HEK293 (cell line): ENCODE data around the gene DCLK1.

ENCODE experiments used
- CTCF ChIA-PET: fragments of 350-600 bp; formaldehyde crosslinking; extraction: SDS; loops from one replicate; lab custom pipeline; 2021; ENCODE audit warnings: antibody characterized with exemption; lab: Yijun Ruan, JAX
- POLR2A ChIA-PET: fragments of 300-600 bp; formaldehyde crosslinking; extraction: SDS; loops from one replicate; lab custom pipeline; 2020; ENCODE audit warnings: antibody characterized with exemption, inconsistent platforms; lab: Yijun Ruan, JAX
- H3K27ac ChIP-seq: fragments of 200-500 bp; sonication (Bioruptor generic); 2 replicates; pipeline ENCODE4 v1.5.1; 2014; ENCODE audit warnings: low read depth, low read length, control low read depth, inconsistent platforms; ENCODE audit errors: extremely low read depth
- H3K36me3 ChIP-seq, 2 experiments: fragments of 200-500 bp in 1 of 2; sonication (Bioruptor generic) in 1 of 2; 1 replicate in 1 of 2; 2 replicates in 1 of 2; pipeline ENCODE4 v1.5.1; 2014 to 2017; ENCODE audit warnings: inconsistent platforms in 2 of 2, low read length in 2 of 2; ENCODE audit not compliant: control insufficient read depth in 2 of 2, insufficient read depth in 1 of 2
- H3K4me1 ChIP-seq: fragments of 200-500 bp; sonication (Bioruptor generic); 2 replicates; pipeline ENCODE4 v1.5.1; 2014; ENCODE audit warnings: mild to moderate bottlenecking, low read length, inconsistent platforms; ENCODE audit not compliant: control insufficient read depth, insufficient read depth
- H3K4me3 ChIP-seq: 2 replicates; pipeline ENCODE4 v1.5.1; 2011; ENCODE audit warnings: low read depth, mild to moderate bottlenecking, control low read depth, low read length, moderate library complexity
- H3K9me3 ChIP-seq: fragments of 200-500 bp; sonication (Bioruptor generic); 2 replicates; pipeline ENCODE4 v1.5.1; 2014; ENCODE audit warnings: low read depth, low read length, inconsistent platforms; ENCODE audit not compliant: control insufficient read depth, insufficient read depth
- OSR2 ChIP-seq: fragments of 450-650 bp; formaldehyde crosslinking; IDR thresholded peaks from 2 replicates; pipeline ENCODE4 v1.5.1; 2016; ENCODE audit warnings: missing biosample characterization, missing genetic modification characterization
- PRDM1 ChIP-seq: fragments of 450-650 bp; formaldehyde crosslinking; IDR thresholded peaks from 2 replicates; pipeline ENCODE4; 2016; ENCODE audit warnings: missing biosample characterization, missing genetic modification characterization
- RBAK ChIP-seq: fragments of 450-650 bp; formaldehyde crosslinking; IDR thresholded peaks from 2 replicates; pipeline ENCODE4 v1.5.1; 2016; ENCODE audit warnings: missing biosample characterization, missing genetic modification characterization
- SP7 ChIP-seq: fragments of 450-650 bp; formaldehyde crosslinking; IDR thresholded peaks from 2 replicates; pipeline ENCODE4 v1.5.1; 2016; ENCODE audit warnings: missing biosample characterization, missing genetic modification characterization
- ZNF157 ChIP-seq: fragments of 450-650 bp; formaldehyde crosslinking; IDR thresholded peaks from 2 replicates; pipeline ENCODE4 v1.5.1; 2016; ENCODE audit warnings: missing biosample characterization, missing genetic modification characterization
- ZNF202 ChIP-seq: fragments of 450-650 bp; formaldehyde crosslinking; IDR thresholded peaks from 2 replicates; pipeline ENCODE4 v1.5.1; 2016; ENCODE audit warnings: missing biosample characterization, missing genetic modification characterization, borderline replicate concordance
- ZNF433 ChIP-seq: fragments of 450-650 bp; formaldehyde crosslinking; IDR thresholded peaks from 2 replicates; pipeline ENCODE4 v1.5.1; 2016; ENCODE audit warnings: missing biosample characterization, missing genetic modification characterization, low read depth
- ZNF501 ChIP-seq: fragments of 450-650 bp; formaldehyde crosslinking; IDR thresholded peaks from 2 replicates; pipeline ENCODE4 v1.5.1; 2016; ENCODE audit warnings: missing biosample characterization, missing genetic modification characterization
- ZNF510 ChIP-seq: fragments of 450-650 bp; formaldehyde crosslinking; IDR thresholded peaks from 2 replicates; pipeline ENCODE4 v1.5.1; 2018; ENCODE audit warnings: mild to moderate bottlenecking, missing genetic modification characterization, missing biosample characterization; ENCODE audit not compliant: insufficient replicate concordance
- ZNF529 ChIP-seq: fragments of 450-650 bp; formaldehyde crosslinking; IDR thresholded peaks from 2 replicates; pipeline ENCODE4 v1.5.1; 2017; ENCODE audit warnings: missing genetic modification characterization, missing biosample characterization; ENCODE audit not compliant: insufficient replicate concordance
- ZNF544 ChIP-seq: fragments of 450-650 bp; formaldehyde crosslinking; IDR thresholded peaks from 2 replicates; pipeline ENCODE4 v1.5.0; 2017; ENCODE audit warnings: missing biosample characterization, missing genetic modification characterization
- ZNF560 ChIP-seq: fragments of 450-650 bp; formaldehyde crosslinking; IDR thresholded peaks from 2 replicates; pipeline ENCODE4 v1.5.1; 2017; ENCODE audit warnings: missing biosample characterization, missing genetic modification characterization, borderline replicate concordance
- ZNF654 ChIP-seq: fragments of 450-650 bp; formaldehyde crosslinking; IDR thresholded peaks from 2 replicates; pipeline ENCODE4 v1.5.1; 2016; ENCODE audit warnings: low read depth, missing biosample characterization, missing genetic modification characterization
- ZNF677 ChIP-seq: fragments of 450-650 bp; IDR thresholded peaks from 2 replicates; pipeline ENCODE4 v1.5.0; 2018; ENCODE audit warnings: missing biosample characterization, mild to moderate bottlenecking, missing genetic modification characterization, moderate library complexity
- TF ChIP-seq, protein P1 (sequence below): fragments of 450-650 bp; formaldehyde crosslinking; IDR thresholded peaks from 2 replicates; pipeline ENCODE4 v1.5.1; 2016; ENCODE audit warnings: missing biosample characterization, missing genetic modification characterization, borderline replicate concordance
- TF ChIP-seq, protein P2 (sequence below): fragments of 450-650 bp; formaldehyde crosslinking; IDR thresholded peaks from 2 replicates; pipeline ENCODE4 v1.5.1; 2016; ENCODE audit warnings: missing biosample characterization, missing genetic modification characterization
- TF ChIP-seq, protein P3 (sequence below): fragments of 450-650 bp; formaldehyde crosslinking; IDR thresholded peaks from 2 replicates; pipeline ENCODE4 v1.5.1; 2016; ENCODE audit warnings: missing biosample characterization, missing genetic modification characterization
- TF ChIP-seq, protein P4 (sequence below): fragments of 450-650 bp; formaldehyde crosslinking; IDR thresholded peaks from 2 replicates; pipeline ENCODE4 v1.5.1; 2017; ENCODE audit warnings: missing biosample characterization, missing genetic modification characterization
- TF ChIP-seq, protein P5 (sequence below): fragments of 450-650 bp; formaldehyde crosslinking; IDR thresholded peaks from 2 replicates; pipeline ENCODE4 v1.5.1; 2016; ENCODE audit warnings: missing biosample characterization, missing genetic modification characterization

The DCLK1 gene

DNA sequence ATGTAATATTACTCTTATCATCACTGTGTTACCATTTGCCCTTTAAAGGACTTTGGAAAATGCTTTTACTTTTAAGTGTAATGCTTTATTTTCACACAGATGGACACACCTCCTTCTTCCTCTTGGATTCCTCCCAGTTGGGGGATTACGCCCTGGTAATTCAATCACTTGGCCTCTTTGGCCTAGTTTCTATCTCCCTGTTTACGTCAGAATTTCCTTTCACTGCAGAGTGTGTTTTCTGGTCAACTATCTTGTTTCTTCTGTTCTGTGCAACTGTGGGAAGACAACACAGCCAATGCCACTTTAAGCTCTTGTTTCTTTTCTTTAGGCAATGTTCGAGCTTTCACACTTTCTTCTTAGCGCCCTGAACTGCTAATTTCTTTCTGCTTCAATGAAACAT is 397.4 kb downstream of the DCLK1 start (continued):
- TF ChIP-seq, protein P1, sequence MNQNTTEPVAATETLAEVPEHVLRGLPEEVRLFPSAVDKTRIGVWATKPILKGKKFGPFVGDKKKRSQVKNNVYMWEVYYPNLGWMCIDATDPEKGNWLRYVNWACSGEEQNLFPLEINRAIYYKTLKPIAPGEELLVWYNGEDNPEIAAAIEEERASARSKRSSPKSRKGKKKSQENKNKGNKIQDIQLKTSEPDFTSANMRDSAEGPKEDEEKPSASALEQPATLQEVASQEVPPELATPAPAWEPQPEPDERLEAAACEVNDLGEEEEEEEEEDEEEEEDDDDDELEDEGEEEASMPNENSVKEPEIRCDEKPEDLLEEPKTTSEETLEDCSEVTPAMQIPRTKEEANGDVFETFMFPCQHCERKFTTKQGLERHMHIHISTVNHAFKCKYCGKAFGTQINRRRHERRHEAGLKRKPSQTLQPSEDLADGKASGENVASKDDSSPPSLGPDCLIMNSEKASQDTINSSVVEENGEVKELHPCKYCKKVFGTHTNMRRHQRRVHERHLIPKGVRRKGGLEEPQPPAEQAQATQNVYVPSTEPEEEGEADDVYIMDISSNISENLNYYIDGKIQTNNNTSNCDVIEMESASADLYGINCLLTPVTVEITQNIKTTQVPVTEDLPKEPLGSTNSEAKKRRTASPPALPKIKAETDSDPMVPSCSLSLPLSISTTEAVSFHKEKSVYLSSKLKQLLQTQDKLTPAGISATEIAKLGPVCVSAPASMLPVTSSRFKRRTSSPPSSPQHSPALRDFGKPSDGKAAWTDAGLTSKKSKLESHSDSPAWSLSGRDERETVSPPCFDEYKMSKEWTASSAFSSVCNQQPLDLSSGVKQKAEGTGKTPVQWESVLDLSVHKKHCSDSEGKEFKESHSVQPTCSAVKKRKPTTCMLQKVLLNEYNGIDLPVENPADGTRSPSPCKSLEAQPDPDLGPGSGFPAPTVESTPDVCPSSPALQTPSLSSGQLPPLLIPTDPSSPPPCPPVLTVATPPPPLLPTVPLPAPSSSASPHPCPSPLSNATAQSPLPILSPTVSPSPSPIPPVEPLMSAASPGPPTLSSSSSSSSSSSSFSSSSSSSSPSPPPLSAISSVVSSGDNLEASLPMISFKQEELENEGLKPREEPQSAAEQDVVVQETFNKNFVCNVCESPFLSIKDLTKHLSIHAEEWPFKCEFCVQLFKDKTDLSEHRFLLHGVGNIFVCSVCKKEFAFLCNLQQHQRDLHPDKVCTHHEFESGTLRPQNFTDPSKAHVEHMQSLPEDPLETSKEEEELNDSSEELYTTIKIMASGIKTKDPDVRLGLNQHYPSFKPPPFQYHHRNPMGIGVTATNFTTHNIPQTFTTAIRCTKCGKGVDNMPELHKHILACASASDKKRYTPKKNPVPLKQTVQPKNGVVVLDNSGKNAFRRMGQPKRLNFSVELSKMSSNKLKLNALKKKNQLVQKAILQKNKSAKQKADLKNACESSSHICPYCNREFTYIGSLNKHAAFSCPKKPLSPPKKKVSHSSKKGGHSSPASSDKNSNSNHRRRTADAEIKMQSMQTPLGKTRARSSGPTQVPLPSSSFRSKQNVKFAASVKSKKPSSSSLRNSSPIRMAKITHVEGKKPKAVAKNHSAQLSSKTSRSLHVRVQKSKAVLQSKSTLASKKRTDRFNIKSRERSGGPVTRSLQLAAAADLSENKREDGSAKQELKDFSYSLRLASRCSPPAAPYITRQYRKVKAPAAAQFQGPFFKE (tag by site-specific recombination): no peak
- no peak for TF ChIP-seq ZNF501 (tag by site-specific recombination)
- no peak for TF ChIP-seq OSR2 (tag by site-specific recombination)
- TF ChIP-seq, protein P2, sequence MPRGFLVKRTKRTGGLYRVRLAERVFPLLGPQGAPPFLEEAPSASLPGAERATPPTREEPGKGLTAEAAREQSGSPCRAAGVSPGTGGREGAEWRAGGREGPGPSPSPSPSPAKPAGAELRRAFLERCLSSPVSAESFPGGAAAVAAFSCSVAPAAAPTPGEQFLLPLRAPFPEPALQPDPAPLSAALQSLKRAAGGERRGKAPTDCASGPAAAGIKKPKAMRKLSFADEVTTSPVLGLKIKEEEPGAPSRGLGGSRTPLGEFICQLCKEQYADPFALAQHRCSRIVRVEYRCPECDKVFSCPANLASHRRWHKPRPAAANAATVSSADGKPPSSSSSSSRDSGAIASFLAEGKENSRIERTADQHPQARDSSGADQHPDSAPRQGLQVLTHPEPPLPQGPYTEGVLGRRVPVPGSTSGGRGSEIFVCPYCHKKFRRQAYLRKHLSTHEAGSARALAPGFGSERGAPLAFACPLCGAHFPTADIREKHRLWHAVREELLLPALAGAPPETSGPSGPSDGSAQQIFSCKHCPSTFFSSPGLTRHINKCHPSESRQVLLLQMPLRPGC: no peak
- no peak for TF ChIP-seq ZNF510
- TF ChIP-seq PRDM1 (tag by site-specific recombination): no peak

DNA sequence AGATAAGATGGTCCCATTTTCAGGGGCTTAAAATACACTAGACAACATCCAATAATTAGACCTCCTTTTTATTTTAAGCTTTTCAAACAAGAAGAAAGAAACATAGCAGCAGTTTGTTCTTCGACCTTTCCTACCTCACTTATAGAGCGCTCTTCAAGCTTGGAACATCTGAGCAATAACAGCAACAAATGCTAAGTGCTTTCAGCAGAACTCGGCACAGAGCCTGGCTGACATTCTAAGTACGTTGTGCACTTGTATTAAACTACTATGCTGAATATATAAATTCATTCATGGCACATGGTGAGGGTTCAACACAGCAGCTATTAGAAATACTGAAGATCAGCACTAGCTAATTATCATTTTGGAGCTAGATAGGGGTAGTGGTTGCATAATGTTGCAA is 398.6 kb downstream of the DCLK1 start:
- Histone ChIP-seq H3K9me3 (no peaks in the 10 kb centered on the region), H3K27ac (no peak overlapping the region), H3K4me1 (no peaks in the 10 kb centered on the region), H3K4me3 (no peak overlapping the region), H3K36me3 (no peaks in the 10 kb centered on the region)
- ChIA-PET POLR2A (no interaction called here), CTCF (interaction anchor here (0.6 kb wide), 1 partner anchor 34 kb away, joined by 3 read pairs; no protein-coding TSS in a partner anchor)
- TF ChIP-seq ZNF677 (tag by site-specific recombination): no peak
- no peak for TF ChIP-seq ZNF433 (tag by site-specific recombination)
- no peak for TF ChIP-seq ZNF560 (tag by site-specific recombination)

DNA sequence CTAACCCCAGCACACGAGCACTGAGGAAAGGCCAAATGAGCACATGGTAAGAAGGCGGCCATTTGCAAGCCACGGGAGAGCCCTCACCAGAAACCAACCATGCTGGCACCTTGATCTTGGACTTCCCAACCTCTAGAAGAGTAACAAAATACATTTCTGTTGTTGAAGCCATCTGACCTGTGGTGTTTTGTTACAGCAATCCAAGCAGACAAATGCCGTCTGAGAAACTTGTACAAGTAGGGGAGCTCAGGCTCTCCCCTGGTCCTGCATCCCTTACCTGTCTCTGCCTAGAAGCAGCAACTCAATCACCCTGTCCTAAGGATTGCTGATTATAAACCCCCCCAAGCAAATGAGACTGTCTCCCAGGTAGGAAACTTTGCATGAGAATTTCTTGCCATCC is 399.7 kb downstream of the DCLK1 start:
- TF ChIP-seq ZNF510: no peak
- TF ChIP-seq SP7 (tag by site-specific recombination): no peak
- no peak for TF ChIP-seq ZNF202 (tag by site-specific recombination)
- no peak for TF ChIP-seq RBAK (tag by site-specific recombination)
- CTCF ChIA-PET: no interaction called here
- no peaks in the 10 kb centered on the region for H3K36me3 ChIP-seq
- no peak overlapping the region for H3K27ac ChIP-seq
- POLR2A ChIA-PET: no interaction called here
- no peaks in the 10 kb centered on the region for H3K4me1 ChIP-seq
- H3K4me3 ChIP-seq: no peak overlapping the region
- H3K9me3 ChIP-seq: no peaks in the 10 kb centered on the region

DNA sequence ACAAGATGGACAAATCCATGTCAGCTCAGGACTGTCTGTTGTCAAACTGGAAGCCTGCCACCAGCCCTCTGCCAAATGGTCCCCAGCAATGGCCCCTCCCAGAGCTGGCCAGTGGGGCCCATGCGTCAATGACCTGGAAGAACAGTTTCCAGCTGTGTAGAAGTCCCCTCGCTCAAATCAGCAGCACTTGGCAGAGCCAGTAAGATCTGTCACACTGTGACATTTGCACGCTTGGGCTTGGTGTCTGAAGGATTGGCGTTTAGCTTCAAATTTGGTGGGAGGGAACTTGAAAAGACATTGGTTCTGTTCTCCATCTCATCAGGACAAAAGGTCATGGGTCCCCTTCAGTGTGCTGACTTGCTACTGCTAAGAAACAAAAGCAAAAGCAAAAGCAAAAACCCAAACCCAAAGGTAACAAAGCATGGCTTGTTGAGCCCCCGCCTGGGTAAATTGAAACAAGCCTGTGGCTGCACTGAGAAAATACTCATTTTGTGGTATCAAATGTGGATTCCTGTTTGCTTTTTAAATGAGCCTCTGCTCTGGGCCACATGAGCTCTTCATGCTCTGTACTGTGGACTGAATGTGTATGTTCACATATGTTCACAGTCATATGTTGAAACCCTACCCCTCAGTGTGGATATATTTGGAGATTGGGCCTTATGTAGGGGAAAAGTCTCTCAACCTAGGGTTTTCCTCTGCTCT is 401.1 kb downstream of the DCLK1 start:
- Histone ChIP-seq H3K4me1 (no peaks in the 10 kb centered on the region), H3K9me3 (no peaks in the 10 kb centered on the region), H3K36me3 (no peaks in the 10 kb centered on the region), H3K27ac (no peak overlapping the region), H3K4me3 (no peak overlapping the region)
- ChIA-PET POLR2A (no interaction called here), CTCF (interaction anchor here (1.5 kb wide), 1 partner anchor 10 kb away, joined by 3 read pairs; no protein-coding TSS in a partner anchor)
- TF ChIP-seq, protein P3, sequence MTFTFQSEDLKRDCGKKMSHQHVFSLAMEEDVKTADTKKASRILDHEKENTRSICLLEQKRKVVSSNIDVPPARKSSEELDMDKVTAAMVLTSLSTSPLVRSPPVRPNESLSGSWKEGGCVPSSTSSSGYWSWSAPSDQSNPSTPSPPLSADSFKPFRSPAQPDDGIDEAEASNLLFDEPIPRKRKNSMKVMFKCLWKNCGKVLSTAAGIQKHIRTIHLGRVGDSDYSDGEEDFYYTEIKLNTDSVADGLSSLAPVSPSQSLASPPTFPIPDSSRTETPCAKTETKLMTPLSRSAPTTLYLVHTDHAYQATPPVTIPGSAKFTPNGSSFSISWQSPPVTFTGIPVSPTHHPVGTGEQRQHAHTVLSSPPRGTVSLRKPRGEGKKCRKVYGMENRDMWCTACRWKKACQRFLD: no peak
- TF ChIP-seq, protein P4, sequence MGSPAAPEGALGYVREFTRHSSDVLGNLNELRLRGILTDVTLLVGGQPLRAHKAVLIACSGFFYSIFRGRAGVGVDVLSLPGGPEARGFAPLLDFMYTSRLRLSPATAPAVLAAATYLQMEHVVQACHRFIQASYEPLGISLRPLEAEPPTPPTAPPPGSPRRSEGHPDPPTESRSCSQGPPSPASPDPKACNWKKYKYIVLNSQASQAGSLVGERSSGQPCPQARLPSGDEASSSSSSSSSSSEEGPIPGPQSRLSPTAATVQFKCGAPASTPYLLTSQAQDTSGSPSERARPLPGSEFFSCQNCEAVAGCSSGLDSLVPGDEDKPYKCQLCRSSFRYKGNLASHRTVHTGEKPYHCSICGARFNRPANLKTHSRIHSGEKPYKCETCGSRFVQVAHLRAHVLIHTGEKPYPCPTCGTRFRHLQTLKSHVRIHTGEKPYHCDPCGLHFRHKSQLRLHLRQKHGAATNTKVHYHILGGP (tag by site-specific recombination): no peak
- TF ChIP-seq ZNF157 (tag by site-specific recombination) (no peak), ZNF654 (tag by site-specific recombination) (no peak), ZNF529 (tag by site-specific recombination) (no peak), ZNF544 (tag by site-specific recombination) (no peak)
- TF ChIP-seq, protein P5, sequence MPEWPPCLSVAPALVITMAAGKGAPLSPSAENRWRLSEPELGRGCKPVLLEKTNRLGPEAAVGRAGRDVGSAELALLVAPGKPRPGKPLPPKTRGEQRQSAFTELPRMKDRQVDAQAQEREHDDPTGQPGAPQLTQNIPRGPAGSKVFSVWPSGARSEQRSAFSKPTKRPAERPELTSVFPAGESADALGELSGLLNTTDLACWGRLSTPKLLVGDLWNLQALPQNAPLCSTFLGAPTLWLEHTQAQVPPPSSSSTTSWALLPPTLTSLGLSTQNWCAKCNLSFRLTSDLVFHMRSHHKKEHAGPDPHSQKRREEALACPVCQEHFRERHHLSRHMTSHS: no peak
